HG02852 (cell line): ENCODE measurements around the gene SPTBN4.
"Not testable (repeated sequence)": the region's sequence is repeated elsewhere in the genome, so short reads cannot be mapped to it uniquely, and the experiment has no call there.

Experiments used
- ATAC-seq: cut with Tn5 transposase; IDR thresholded peaks from one replicate; pipeline ENCODE4 v1.9.1; 2021; ENCODE audit warnings: mild to moderate bottlenecking, moderate library complexity; ENCODE audit not compliant: unreplicated experiment

The SPTBN4 gene

DNA sequence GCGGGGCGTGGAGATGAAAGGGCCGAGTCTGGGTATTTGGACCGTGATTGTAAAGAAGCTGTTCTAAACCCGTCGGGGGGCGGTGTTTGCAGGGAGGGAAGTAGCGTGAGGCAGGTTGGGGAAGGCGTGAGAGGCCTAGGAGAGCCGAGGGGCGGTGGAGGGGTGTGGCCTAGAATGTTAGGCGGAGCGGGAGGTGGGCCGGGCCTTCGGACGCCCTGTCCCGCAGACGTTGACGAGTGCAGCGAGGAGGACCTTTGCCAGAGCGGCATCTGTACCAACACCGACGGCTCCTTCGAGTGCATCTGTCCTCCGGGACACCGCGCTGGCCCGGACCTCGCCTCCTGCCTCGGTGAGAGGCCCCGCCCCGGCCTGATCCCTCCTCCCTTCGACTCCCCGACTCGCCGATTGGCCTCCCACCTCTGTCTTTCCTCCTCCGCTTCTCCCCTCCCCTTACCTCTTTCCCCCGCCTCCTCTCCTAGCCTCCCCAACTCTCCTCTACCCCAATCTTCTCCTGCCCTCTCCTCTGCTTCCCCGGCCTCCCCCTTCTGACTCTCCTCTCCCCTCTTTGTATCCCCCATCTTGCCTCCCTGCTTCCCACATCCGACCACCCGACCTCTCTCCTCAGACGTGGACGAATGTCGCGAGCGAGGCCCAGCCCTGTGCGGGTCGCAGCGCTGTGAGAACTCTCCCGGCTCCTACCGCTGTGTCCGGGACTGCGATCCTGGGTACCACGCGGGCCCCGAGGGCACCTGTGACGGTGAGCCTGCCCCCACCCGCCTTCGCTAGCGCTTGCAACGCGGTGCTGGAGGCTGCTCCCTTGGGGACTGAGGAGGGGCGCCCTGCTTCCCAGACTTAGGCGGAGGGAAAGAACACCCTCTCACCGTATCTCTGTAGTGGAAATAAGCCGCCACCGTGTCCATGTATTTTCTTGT lies 147.2 kb downstream of the SPTBN4 start:
- ATAC-seq, result no peak

DNA sequence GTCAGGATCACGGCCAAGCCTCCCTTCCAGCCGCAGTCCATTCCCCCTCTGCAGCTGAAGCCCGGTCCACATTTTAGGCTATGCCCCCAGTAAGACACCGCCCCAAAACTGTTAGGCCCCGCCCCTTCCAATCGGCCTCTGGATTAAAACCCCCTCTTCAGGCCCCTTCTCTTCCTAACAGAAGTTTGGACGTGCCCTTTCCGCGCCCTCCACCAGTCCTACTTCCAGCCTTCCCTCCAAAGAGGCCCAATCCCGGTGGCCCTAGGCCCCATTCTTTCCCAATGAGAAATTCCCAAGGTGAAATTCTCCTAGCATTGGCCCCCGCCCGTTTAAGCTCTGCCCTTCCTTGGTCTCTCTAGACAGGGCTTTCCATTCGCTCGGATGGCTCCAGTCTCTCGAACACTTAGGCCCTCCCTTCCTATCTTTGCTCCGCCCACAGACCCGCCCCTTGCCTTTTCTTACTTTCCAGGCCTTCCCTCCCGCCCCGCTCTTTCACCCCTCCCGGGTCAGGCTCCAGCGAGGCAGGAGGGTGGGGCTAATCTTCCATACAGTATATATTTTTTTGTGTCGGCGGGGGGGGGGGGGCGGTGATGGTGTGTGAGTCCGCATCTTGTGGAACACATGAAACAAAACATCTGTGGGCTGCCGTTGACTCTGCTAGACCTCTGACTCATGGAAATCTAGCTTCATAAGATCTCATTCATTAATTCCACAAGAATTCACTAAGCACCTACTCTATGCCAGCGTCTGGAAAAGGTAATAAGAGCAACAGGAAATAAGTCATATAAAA lies 148.0 kb downstream of the SPTBN4 start:
- ATAC-seq, result no peak

DNA sequence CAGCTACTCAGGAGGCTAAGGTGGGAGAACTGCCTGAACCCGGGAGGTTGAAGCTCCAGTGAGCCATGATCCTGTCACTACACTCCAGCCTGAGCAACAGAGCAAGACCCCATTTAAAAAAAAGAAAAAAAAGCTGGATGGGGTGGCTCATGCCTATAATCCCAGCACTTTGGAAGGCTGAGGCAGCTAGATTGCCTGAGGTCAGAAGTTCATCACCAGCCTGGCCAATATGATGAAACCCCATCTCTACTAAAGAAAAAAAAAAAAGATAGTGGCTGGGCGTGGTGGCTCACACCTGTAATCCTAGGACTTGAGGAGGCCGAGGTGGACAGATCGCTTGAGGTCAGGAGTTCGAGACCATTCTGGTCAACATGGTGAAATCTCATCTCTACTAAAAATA lies 149.4 kb downstream of the SPTBN4 start:
- no peak for ATAC-seq

DNA sequence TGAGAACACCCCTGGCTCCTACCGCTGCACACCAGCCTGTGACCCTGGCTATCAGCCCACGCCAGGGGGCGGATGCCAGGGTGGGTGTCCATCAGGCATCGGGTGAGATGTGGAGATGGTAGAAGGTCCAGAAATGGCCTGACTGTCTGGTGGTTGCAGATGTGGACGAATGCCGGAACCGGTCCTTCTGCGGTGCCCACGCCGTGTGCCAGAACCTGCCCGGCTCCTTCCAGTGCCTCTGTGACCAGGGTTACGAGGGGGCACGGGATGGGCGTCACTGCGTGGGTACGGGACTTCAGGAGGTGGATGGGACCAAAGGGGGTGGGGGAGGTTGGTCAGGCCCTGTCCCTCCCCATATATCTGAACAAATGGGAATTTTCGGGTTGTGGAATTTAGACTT lies 150.1 kb downstream of the SPTBN4 start:
- no peak for ATAC-seq

DNA sequence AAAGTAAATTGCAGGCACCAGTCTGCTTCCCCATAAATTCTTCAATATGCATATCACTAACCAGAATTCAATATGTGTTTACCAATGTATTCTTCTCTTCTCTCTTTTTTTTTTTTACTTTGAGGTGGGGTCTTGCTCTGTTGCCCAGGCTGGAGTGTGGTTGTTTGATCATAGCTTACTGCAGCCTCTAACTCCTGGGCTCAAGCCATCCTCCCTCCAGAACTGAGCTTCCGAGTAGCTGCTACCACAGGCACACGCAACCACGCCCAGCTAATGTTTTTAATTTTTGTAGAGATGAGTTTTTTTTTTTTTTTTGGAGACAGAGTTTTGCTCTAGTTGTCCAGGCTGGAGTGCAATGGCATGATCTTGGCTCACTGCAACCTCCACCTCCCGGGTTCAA lies 151.2 kb downstream of the SPTBN4 start:
- no peak for ATAC-seq

DNA sequence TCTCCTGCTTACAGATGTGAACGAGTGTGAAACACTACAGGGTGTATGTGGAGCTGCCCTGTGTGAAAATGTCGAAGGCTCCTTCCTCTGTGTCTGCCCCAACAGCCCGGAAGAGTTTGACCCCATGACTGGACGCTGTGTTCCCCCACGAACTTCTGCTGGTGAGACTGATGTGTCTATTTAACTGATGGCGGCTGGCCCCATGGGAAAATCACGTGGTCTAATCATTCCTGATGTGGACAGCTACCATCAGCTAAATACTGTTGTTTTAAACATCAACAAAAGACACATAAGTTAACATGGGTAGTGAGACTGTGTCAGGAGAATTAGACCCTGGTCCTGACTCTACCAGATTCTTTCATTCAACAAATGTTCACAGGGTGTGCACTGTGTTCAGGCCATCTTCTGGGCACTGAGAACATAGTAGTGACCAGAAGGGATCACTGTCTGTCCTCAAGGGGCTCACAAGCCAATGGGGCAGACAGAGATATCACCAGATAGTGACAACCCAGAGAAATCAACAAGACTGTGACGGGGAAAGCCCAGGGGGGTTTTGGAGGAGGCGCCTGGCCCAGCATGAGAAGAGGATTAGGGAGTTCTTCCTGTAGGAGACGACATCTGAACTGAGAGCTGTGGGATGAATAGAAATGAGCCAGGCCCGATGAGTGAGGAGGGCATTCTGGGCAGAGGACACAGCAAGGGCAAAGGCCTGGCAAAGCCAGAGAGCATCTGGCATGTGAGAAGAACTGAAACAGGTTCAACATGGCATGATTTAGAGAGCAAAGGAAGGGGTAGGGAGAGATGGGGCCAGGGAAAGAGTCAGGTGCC lies 152.7 kb downstream of the SPTBN4 start:
- no peak for ATAC-seq

DNA sequence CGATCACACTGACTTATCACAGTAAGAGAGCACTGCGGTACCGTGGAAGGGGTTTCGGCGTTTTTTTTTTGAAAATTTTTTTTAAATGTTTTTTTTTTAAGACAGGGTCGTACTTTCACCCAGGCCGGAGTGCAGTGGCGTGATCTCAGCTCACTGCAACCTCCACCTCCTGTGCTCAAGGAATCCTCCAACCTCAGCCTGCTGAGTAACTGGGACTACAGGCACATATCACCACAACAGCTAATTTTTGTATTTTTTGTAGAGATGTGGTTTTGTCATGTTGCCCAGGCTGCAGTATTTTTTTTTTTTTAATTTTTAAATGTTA lies 153.3 kb downstream of the SPTBN4 start:
- ATAC-seq, result no peak

DNA sequence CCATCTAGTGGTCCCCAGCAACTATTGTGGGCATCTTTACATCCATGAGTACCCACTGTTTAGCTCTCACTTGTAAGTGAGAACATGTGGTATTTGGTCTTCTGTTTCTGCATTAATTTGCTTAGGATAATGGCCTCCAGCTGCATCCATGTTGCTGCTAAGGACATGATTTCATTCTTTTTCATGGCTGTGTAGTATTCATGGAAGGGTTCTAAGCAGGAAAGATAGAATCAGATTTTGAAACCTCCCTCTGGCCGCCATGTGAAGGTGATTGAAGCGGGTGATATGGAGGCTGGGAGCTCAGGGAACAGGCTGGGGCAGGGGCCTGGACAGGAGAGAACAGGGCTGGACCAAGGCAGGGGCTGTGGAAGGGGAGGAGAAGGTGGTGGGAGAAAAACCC lies 154.5 kb downstream of the SPTBN4 start:
- ATAC-seq, result no peak

DNA sequence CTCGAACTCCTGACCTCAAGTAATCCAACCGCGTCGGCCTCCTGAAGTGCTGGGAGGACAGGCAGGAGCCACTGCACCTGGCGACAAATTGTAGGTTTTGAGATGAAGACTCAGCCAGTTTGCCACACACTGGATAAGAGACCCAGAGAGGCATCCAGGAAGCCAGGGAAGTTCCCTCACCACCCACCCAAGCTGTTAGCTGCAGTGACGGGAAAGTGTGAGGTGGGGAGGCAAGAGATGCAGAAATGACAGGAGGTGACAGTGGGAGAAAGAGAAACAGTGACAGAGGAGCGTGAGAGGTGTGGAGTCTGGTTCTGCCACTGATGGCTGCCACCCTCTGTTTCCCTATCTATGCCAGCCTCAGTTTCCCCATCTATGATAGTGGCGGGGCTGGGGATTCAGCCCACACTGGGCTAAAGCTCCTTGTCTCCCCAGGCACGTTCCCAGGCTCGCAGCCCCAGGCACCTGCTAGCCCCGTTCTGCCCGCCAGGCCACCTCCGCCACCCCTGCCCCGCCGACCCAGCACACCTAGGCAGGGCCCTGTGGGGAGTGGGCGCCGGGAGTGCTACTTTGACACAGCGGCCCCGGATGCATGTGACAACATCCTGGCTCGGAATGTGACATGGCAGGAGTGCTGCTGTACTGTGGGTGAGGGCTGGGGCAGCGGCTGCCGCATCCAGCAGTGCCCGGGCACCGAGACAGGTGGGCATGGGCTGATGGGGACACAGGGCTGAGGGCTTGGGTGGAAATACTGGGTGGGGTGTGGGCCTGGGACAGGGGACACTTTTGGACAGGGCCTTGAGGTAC lies 155.4 kb downstream of the SPTBN4 start:
- ATAC-seq, result no peak

DNA sequence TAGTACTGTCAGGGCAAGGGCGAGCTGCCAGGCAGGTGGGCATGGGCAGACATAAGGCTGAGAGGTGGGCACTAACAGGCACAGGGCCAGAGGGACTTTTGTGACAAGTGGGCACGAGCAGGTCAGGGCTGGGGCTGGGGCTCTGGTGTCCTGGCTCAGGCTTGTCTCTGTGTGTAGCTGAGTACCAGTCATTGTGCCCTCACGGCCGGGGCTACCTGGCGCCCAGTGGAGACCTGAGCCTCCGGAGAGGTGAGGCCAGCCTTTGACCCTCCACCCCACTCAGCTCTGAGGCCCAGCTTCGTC lies 155.9 kb downstream of the SPTBN4 start:
- ATAC-seq, result no peak

DNA sequence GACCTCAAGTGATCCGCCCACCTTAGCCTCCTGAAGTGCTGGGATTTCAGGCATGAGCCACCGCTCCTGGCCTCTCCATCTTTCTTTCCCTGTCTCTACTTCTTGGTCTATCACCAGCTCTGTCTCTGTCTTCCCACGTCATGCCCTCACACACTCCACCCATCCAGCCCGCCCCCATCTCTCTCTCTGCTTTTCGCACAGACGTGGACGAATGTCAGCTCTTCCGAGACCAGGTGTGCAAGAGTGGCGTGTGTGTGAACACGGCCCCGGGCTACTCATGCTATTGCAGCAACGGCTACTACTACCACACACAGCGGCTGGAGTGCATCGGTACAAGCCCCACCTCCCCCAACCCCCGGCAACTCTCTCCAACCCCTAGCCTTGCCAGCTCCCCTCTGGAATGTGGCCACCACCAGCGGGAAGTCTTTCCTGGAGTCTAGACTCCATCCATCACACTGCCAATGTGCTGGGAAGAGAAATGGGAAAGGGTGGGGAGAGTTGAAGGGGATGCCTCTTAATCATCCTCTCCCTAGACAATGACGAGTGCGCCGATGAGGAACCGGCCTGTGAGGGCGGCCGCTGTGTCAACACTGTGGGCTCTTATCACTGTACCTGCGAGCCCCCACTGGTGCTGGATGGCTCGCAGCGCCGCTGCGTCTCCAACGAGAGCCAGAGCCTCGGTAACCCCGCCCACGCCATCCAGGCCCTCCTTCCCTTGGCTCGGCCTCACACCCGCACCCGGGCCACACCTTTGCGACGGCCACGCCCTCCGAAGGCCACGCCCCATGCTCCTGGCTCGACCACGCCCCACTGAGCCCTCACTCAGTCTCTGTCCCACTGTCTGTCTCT lies 156.8 kb downstream of the SPTBN4 start:
- ATAC-seq, result no peak

DNA sequence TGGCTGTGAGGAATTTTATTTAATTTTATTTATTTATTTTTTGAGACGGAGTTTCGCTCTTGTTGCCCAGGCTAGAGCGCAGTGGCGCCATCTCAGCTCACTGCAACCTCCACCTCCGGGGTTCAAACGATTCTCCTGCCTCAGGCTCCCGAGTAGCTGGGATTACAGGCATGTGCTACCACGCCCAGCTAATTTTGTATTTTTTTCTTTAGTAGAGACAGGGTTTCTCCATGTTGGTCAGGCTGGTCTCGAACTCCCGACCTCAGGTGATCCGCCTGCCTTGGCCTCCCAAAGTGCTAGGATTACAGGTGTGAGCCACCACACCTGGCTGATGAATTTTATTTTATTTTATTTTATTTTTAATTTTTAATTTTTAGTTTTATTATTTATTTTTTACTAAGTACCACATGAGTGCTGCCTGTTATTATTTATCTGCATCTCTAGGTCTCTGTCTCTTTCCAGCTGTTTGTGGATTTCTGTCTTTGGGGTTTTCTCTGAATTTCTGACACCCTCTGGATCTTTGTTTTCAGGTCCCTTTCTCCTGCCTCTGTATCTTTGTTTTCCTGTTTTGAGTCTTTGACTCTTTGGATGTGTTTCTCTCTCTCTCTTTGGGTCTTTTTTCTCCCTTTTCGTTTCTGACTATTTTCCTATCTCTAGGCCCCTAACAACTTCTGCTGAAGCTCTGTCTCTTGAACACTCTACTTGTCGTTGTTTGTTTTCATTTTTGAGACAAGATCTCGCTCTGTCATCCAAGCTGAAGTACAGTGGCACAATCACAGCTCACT lies 157.8 kb downstream of the SPTBN4 start:
- not testable (repeated sequence) for ATAC-seq

DNA sequence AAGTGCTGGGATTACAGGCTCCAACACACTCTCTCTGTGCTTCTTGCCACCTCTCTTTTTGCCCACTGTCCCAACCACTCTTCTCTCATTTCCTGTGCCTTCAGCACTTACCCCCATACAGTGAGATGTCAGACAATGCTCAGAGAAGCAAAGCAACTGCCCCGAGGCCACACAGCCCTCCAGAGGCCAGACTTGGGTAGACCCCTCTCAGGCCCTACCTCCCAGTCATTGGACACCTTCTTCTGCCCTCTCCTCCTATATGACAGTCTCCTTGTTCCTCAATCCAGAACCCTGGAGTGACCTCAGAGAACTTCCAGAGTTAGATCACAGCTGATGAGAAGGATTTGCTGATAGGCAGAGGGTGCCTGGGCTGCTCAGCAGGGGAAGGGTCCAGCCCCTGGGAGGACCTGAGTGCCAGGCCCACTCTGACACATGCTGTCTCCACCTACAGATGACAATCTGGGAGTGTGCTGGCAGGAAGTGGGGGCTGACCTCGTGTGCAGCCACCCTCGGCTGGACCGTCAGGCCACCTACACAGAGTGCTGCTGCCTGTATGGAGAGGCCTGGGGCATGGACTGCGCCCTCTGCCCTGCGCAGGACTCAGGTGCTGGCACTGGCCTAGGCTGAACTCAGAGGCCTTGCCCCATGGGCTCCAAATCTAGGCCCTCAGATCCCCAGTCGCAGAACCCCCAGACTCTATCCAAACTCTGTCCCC lies 158.8 kb downstream of the SPTBN4 start:
- ATAC-seq, result no peak
